GM19099 (cell line): Measurements from ENCODE around the gene KCTD8.

Experiments
- POLR2A ChIP-seq: IDR thresholded peaks from 3 replicates; pipeline ENCODE4 v1.6.1; 2011; ENCODE audit warnings: low read depth; ENCODE audit not compliant: insufficient read length; ENCODE audit errors: extremely low read depth

Gene KCTD8

GRCh38 chr4:44448521-44449461 lies at the start of gene KCTD8:
Gene KCTD8 (minus strand): TSS chr4:44448809.
- no peak for TF ChIP-seq POLR2A

GRCh38 chr4:44494810-44495701 lies 46.4 kb upstream of the KCTD8 start:
- no peak for TF ChIP-seq POLR2A

GRCh38 chr4:44493924-44494323 lies 45.3 kb upstream of the KCTD8 start:
- TF ChIP-seq POLR2A, result no peak

GRCh38 chr4:44487341-44487740 lies 38.7 kb upstream of the KCTD8 start:
- TF ChIP-seq POLR2A, result no peak

DNA sequence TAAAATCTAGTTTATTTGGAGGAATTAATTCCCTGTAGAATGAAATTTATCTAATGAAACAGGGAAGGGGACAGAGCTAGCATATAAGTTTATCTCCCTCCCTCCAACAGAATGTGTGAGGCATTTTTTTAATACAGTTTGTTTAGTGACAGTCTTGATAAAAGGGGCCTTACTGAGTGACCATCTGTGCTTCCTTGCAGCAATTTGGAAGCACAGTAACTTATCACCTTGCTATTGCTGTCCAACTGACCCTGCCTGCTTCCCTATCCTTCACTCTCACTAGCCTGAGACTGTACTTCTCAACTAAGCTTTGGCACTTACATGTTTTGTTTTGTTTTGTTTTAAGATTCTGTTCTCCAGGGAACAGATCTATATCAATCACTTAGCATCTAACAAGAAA lies 31.1 kb upstream of the KCTD8 start:
- no peak for TF ChIP-seq POLR2A

DNA sequence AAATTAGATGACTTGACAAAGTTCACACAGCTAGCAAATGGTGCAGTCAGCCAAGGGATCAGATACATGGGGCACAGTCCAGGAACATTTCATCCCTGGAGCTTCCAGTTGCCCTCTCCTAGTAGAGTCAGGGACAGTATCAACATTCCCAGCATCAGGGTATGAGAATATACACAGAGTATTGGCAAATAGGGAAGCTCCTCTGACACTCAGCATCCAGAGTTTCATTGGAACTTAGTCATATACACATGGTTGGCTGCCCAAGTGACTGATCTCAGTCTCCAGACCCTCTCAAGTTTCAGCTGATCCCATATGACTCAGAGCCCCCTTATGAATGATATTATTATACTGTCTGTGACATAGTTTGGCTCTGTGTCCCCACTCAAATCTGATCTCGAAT lies 13.7 kb upstream of the KCTD8 start:
- no peak for TF ChIP-seq POLR2A

GRCh38 chr4:44447563-44448504 lies 775 bp downstream of the KCTD8 start:
- no peak for TF ChIP-seq POLR2A

- TF ChIP-seq POLR2A, result no peak
These were observed 1.6 kb downstream of the KCTD8 start for GRCh38 chr4:44446801-44447562.

GRCh38 chr4:44446191-44446590 lies 2.4 kb downstream of the KCTD8 start:
- TF ChIP-seq POLR2A, result no peak

DNA sequence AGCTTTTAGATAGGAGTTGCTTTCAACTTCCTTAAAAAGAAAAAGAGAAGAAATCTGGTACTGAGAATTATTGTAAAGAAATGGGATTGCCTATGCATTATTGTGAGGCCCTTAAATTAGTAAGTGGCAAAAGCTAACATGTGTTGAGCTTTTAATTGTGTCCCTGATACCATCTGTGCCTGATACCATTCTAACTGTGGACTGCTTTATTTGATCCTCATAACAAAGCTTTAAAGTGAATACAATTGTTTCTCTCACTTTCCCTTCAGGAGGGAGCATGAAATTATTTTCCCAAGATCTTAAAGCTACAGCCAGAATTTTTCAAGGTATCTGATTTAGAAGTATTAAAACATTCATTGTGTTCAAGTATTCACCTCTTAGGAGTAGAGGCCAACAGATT lies 9.9 kb downstream of the KCTD8 start:
- TF ChIP-seq POLR2A, result no peak

GRCh38 chr4:44434247-44434646 lies 14.4 kb downstream of the KCTD8 start:
- TF ChIP-seq POLR2A, result no peak

DNA sequence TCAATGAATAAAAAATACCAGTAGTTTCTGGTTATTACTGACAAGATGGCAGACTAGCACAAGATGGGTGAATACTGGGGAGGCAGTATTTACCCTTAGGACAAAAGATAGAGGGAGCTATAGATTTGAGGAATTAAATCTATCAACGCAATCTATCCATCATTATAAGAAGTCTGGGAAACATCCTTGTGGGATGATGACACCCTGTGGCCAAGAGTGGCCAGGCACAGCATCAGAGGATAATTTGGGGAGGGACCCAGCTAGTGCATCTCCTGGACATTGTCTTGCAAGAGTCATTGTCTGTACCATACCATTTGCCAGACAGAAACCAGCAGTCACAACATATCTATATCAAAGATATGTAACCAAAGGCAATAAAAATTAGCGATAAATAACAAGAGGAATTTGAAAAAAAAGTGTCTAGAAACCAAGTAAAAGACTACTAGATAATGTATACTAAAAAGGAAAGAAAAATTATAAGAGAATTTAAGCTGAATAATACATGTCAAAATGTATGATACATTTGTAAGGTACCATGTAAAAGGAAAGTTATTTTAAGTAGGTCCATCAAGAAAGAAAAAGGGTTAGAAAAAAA lies 22.9 kb downstream of the KCTD8 start:
- no peak for TF ChIP-seq POLR2A

DNA sequence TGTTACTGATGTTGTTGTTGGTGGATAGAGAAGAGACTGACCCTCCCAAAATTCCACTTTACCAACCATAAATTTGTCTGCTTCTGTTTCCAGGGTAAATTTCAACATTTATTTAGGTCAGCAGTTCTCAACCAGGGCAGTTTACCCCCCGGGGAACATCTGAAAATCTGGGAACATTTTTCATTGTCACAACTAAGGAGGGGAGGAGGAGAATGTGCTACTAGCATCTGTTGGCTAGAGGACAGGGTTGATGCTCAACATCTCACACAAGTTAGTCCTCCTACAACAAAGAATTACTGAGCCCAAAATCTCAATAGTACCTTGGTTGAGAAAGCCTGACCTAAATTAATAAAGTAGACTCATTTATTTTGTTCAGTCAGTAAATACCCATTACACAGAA lies 25.7 kb downstream of the KCTD8 start:
- no peak for TF ChIP-seq POLR2A
